ENCODE measurements around the gene COL1A2.

Gene COL1A2

DNA sequence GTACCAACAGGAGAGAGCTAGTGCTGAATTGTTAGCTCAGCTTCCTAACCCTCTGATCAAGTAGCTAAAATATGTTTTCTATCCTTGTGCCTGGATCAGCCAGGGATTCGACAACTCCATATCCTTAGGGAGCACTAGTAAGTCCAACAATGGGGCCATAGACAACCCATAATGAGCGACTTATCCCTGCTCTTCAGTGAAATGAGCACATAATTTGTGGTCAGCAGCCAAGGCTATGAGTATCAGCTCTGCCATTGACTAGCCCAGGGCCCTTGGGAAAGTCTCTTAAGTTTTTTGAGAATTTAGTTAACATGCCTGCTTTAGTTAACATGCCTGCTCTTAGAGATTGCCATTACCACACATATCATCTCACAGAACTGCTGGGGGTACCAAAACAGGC lies 39.3 kb downstream of the COL1A2 start:
- DNase-seq (ENCODE audit: low spot score), result peak; percentile 42

- DNase-seq (ENCODE audit: low spot score), result peak; percentile 73
Observed at GRCh38 chr7:94436018-94436604, 41.4 kb downstream of the COL1A2 start.

- DNase-seq (ENCODE audit: low spot score), result no peak
Observed at GRCh38 chr7:94436700-94437099, 42.0 kb downstream of the COL1A2 start.

- DNase-seq (ENCODE audit: low spot score), result no peak
Observed at GRCh38 chr7:94439893-94440381, 45.2 kb downstream of the COL1A2 start.

GRCh38 chr7:94440451-94441039 lies 45.9 kb downstream of the COL1A2 start:
- no peak for DNase-seq (ENCODE audit: low spot score)

DNA sequence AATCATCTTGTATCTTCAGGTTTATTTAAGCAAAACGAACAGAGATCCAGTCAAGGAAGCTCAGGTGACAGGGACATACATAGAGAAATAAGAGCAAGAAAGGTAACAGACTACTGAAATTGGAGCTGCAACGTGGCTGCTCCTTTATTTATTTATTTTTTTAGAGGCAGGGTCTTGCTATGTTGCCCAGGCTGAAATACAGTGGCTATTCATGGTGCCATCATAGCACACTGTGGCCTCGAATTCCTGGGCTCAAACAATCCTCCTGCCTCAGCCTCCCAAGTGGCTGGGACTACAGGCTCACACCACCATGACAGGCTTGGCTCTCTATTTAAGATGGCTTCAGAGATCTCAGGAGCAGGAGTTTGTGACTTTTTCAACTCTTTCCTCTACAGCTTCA lies 46.4 kb downstream of the COL1A2 start:
- DNase-seq (ENCODE audit: low spot score), result no peak

- no peak for DNase-seq (ENCODE audit: low spot score)
Observed at GRCh38 chr7:94442639-94443038, 47.9 kb downstream of the COL1A2 start.

DNA sequence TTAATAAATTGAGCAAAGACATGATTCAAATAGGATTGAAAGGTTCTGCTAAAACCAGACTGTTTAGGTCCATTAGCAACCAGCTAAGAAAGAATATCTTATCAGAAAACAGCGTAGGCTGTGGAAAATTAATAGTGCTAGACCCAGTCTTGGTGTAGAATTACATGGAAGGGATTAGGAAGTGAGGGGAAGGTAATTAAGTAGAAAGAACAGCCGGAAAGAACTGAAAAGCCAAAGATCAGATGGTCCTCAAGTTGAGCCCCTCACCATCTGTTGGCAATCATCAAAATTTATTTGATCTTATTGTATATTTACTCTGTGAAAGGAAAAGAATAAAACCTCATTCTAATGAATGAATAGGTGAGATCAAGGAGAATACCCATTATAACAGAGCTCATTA lies 50.1 kb downstream of the COL1A2 start:
- DNase-seq (ENCODE audit: low spot score), result no peak

- no peak for DNase-seq (ENCODE audit: low spot score)
Observed at GRCh38 chr7:94445696-94446194, 51.0 kb downstream of the COL1A2 start.

DNA sequence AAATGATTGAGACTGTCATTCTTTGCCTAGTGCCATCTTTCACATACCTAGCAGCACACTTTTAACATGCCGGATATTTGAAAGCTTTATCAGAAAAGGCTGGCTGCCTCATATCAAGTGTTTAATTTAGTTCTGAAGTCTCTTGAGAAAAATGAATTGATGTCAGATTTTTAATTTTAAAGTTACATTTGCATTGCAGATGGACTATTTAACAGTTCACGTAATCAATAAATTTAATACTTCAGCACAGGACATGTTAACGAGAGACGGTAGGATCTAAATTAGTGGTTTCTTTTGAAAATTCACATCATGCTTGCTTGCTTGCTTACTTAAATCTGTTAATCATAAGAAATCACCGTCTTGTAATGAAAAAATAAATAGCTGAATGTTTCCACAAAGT lies 51.6 kb downstream of the COL1A2 start:
- no peak for DNase-seq (ENCODE audit: low spot score)

GRCh38 chr7:94449151-94449725 lies 54.5 kb downstream of the COL1A2 start:
- peak; percentile 68 for DNase-seq (ENCODE audit: low spot score)

GRCh38 chr7:94450044-94450697 lies 55.5 kb downstream of the COL1A2 start:
- DNase-seq (ENCODE audit: low spot score), result no peak

DNA sequence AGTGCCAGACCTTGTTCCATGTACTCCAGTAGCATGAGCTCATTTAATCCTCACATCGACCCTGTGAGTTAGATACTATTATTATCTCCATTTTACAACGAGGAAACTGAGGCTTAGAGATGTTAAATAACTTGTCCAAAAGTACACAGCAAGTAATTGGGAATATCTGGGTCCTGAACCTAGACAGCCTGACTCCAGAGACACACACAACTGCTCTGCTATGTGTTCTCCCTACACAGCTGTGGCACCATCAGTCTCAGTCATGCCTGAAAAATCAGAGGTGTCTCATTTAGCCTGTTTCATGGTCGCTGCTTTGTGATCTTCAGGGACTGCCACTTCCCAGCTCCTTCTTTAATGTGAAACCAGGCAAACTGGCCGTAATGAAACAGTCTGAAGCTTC lies 56.5 kb downstream of the COL1A2 start:
- DNase-seq (ENCODE audit: low spot score), result no peak

DNA sequence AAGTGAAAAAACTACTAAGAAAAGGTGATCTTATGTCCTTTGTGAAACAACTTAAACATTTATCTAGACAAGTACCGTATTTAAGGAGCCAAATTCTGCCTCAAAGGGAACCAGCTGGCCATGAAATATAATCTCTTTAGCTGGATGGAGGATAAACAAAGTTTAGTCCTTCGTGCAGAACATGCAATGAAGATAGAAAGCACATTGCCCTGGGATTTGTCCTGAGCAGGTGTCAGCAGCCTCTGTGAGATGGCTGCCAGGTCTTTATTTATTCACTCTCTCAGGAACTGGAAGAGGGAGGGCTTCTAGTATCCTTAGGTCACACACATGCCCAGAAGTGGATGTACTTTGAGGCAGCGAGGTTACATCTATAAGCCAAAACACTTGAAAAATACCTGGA lies 57.5 kb downstream of the COL1A2 start:
- DNase-seq (ENCODE audit: low spot score), result no peak

GRCh38 chr7:94453898-94454297 lies 59.2 kb downstream of the COL1A2 start:
- DNase-seq (ENCODE audit: low spot score), result no peak

GRCh38 chr7:94458041-94458440 lies 63.3 kb downstream of the COL1A2 start:
- no peak for DNase-seq (ENCODE audit: low spot score)

- no peak for DNase-seq (ENCODE audit: low spot score)
Observed at GRCh38 chr7:94466516-94466915, 71.8 kb downstream of the COL1A2 start.

DNA sequence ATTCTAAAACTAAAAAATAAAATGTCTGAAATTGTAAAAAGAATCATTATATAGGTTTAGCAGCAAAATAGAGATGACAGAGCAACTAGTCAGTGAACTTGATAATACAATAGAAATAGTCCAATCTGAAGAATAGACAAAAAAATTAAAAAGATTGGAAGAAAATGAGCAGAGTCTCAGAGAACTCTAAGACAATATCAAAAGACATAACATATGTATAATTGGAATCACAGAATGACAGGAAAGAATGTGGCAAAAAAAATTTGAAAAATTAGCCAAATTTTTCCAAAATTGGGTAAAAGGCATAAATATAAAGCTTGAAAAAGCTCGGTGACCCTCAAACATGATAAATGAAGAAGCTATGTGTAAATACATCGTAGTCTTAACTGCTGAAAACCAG lies 76.9 kb downstream of the COL1A2 start:
- DNase-seq (ENCODE audit: low spot score), result no peak

DNA sequence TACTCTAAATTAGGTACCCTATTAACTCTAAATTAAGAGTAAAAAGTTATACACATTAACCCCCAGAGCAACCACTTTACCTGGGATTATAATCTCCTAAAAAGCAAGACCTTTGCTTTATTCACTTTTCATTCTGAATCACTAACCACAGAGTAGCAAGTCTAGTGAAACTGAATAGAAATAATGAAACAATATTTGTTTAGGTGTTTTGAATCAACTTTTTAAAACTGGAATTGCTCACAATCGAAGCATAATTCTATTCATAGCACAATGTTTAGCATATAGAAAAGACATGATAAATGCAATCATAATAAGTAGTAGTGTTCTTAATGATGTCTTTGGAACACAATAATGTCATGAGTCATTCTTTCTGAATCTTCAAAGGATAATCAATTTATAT lies 77.9 kb downstream of the COL1A2 start:
- no peak for DNase-seq (ENCODE audit: low spot score)

GRCh38 chr7:94476251-94476840 lies 81.7 kb downstream of the COL1A2 start:
- DNase-seq (ENCODE audit: low spot score), result no peak

DNA sequence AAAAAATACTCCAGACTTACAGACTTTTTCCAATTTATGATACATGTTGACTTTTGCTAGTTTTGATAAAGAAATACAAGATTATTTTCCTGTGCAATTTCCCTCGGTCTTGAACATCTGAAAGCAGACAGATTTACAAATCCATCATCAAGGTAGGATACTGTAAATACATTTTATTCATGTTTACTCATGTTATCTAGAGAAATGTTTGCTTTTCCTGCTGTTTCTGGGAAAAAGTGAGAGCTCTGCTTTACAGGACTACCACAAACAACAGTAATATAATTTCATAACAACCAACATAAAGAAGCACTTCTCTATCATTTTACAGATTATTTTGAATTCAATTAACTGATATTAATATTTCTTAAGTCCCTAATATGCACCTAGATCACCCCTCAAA lies 83.2 kb downstream of the COL1A2 start:
- DNase-seq (ENCODE audit: low spot score), result no peak

GRCh38 chr7:94478648-94479214 lies 84.0 kb downstream of the COL1A2 start:
- DNase-seq (ENCODE audit: low spot score), result no peak

Data from AG08395 (cell line).